ENCODE measurements around the gene RPL26.

- no peak for TF ChIP-seq CTCF (IDR thresholded peaks at IDR 0.05)
- no peak for TF ChIP-seq POLR2A (IDR thresholded peaks at IDR 0.05)
- no peak for TF ChIP-seq POLR2AphosphoS5 (IDR thresholded peaks at IDR 0.05; ENCODE audit: insufficient read depth in 1 of 2, low read depth in 1 of 2)
Measured at GRCh38 chr17:8377422-8377821, 5.6 kb downstream of the RPL26 start.
